Measurements from ENCODE around the gene MAPK8IP2.
"Not testable (repeated sequence)": the region's sequence is repeated elsewhere in the genome, so short reads cannot be mapped to it uniquely, and the experiment has no call there.

MAPK8IP2 gene

GRCh38 chr22:50635591-50635990 is 35.0 kb downstream of the MAPK8IP2 start:
- DNase-seq (ENCODE audit: low spot score) = no peak

GRCh38 chr22:50640296-50640695 is 39.7 kb downstream of the MAPK8IP2 start:
- not testable (repeated sequence) for DNase-seq (ENCODE audit: low spot score)

DNA sequence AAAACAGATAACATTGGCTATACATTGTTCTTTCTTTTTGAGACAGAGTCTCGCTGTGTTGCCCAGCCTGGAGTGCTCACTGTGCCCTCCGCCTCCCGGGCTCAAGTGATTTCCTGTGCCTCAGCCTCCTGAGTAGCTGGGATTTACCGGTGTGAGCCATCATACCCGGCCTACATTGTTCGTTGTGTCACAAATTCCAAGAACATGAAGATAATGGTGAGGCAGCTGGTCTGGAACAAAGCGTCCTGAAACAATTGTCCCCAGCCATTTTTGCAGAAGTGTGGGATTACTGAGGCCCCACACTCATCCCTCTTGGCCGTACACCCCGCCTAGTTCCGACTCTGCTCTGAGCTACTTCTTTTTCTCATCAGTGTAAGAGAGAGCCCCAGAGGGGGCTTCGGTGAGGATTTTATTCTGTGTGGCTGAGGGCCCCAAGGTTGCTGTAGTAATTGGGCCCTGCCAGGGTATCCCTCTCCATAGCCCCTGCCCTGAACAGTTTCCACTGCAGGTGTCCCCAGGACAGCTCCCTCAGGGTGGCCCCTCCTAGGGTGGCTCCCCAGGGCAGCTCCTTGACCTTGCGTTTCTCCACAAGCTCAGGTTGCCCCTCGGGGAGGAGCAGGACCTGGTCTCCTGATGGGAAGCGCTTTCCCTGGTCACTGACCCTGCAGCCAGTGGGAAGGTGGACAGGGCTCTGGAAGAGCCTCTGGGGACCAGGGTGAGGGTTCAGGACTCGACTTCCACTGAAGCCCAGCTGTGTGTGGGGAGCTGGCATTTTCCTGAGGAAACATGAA is 40.5 kb downstream of the MAPK8IP2 start:
- no peak for DNase-seq (ENCODE audit: low spot score)

GRCh38 chr22:50641696-50642607 is 41.4 kb downstream of the MAPK8IP2 start:
- peak; percentile 74 for DNase-seq (ENCODE audit: low spot score)

DNA sequence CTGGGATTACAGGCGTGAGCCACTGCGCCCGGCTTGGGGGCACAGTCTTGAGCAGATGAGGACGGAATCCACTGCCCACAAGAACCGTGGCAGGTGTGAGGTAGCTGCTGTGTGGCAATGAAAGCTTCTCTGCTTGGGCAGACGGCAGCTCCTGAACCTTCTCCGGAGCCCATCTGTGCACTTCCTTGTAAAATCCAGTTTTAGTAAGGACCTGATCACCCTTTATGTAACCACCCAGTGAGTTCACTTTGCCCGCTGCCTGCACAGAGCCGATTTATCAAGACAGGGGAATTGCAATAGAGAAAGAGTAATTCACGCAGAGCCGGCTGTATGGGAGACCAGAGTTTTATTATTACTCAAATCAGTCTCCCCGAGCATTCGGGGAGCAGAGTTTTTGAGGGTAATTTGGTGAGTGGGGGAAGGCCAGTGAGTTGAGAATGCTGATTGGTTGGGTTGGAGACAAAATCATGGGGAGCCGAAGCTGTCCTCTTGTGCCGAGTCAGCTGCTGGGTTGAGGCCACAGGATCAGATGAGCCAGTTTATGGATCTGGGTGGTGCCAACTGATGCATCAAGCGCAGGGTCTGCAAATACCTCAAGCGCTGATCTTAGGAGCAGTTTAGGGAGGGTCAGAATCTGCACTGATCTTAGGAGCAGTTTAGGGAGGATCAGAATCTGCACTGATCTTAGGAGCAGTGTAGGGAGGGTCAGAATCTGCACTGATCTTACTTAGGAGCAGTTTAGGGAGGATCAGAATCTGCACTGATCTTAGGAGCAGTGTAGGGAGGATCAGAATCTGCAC is 42.6 kb downstream of the MAPK8IP2 start:
- not testable (repeated sequence) for DNase-seq (ENCODE audit: low spot score)

DNA sequence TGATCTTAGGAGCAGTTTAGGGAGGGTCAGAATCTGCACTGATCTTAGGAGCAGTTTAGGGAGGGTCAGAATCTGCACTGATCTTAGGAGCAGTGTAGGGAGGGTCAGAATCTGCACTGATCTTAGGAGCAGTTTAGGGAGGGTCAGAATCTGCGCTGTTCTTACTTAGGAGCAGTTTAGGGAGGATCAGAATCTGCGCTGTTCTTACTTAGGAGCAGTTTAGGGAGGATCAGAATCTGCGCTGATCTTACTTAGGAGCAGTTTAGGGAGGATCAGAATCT is 43.2 kb downstream of the MAPK8IP2 start:
- DNase-seq (ENCODE audit: low spot score) = not testable (repeated sequence)

DNA sequence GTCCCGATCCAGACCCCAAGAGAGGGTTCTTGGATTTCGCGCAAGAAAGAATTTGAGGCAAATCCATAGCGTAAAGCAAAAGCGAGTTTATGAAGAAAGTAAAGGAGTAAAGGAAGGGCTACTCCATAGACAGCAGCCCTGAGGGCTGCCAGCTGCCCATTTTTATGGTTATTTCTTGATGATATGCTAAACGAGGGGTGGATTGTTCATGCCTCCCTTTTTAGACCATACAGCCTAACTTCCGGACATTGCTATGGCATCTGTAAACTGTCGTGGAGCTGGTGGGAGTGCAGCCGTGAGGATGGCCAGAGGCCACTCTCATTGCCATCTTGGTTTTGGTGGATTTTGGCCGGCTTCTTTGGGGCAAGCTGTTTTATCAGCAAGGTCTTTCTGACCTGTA is 52.7 kb downstream of the MAPK8IP2 start:
- DNase-seq (ENCODE audit: low spot score) = no peak

DNA sequence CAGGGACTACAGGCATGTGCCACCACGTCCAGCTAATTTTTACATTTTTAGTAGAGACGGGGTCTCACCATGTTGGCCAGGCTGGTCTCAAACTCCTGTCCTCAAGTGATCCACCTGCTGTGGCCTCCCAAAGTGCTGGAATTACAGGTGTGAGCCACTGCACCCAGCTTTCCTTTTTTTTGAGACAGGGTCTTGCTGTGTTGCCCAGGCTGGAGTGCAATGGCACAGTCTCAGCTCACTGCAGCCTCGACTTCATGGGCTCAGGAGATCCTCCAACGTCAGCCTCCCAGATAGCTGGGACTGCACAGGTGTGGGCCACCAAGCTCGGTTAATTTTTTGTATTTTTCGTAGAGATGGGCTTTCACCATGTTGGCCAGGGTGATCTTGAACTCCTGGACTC is 54.1 kb downstream of the MAPK8IP2 start:
- not testable (repeated sequence) for DNase-seq (ENCODE audit: low spot score)

GRCh38 chr22:50656122-50657070 is 55.8 kb downstream of the MAPK8IP2 start:
- no peak for DNase-seq (ENCODE audit: low spot score)

DNA sequence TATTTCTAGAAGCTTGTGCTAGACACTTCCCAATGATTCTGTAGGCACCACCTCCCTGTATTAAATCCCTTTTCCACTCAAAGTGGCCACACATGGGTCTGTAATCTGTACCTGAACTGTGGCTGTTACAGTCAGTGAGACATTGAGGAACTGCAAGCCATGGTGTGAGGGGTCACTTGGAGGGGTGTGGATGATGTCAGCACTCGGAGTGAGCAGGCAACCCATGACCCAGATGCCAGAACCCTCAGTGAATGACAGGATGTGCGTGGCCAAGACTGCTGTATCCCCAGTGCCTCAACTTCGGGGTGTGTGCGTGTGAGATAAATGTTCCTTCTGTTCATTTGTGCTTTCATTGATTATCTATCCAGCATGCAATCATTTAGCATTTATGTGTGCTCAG is 57.3 kb downstream of the MAPK8IP2 start:
- no peak for DNase-seq (ENCODE audit: low spot score)

DNA sequence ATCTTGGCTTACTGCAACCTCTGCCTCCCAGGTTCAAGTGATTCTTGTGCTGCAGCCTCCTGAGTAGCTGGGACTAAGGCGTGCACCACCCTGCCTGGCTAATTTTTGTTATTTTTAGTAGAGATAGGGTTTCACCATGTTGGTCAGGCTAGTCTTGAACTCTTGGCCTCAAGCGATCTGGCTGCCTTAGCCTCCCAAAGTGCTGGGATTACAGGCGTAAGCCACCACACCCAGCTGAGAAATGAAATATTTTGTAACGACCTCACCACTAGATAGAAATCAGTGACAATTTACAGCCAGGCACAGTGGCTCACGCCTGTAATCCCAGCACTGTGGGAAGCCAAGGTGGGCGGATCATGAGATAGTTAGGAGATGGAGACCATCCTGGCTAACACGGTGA is 59.1 kb downstream of the MAPK8IP2 start:
- not testable (repeated sequence) for DNase-seq (ENCODE audit: low spot score)

GRCh38 chr22:50660306-50660705 is 59.7 kb downstream of the MAPK8IP2 start:
- DNase-seq (ENCODE audit: low spot score) = no peak

All from pons (tissue), 1 donor.